Measurements from ENCODE around the gene GLDN.

The GLDN gene

GRCh38 chr15:51363383-51363782 is 21.9 kb downstream of the GLDN start:
- no peak for DNase-seq

GRCh38 chr15:51365417-51365816 is 24.0 kb downstream of the GLDN start:
- no peak for DNase-seq

- no peak for DNase-seq
These were observed 24.6 kb downstream of the GLDN start for GRCh38 chr15:51366071-51366470.

GRCh38 chr15:51366920-51367319 is 25.5 kb downstream of the GLDN start:
- no peak for DNase-seq

GRCh38 chr15:51367322-51367976 is 26.0 kb downstream of the GLDN start:
- no peak for DNase-seq

DNA sequence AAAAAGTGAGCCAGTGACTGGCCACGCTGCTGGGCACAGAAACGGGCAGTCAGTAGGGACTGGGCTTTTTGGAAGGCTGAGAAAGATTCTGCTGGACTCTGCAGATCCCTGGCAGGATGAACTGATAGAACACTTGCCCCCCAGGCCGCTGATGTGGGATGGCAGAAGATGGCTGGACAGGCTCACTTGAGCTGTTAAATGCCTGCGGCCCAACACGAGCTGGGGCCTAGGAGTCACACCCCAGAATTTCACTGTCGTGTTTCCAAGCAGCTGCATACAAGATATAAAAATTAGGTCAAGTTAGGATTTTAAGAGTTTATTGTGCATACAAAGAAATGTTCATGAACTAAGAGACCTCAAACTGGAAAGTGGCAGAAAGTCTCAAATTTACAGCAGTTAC is 26.9 kb downstream of the GLDN start:
- no peak for DNase-seq

DNA sequence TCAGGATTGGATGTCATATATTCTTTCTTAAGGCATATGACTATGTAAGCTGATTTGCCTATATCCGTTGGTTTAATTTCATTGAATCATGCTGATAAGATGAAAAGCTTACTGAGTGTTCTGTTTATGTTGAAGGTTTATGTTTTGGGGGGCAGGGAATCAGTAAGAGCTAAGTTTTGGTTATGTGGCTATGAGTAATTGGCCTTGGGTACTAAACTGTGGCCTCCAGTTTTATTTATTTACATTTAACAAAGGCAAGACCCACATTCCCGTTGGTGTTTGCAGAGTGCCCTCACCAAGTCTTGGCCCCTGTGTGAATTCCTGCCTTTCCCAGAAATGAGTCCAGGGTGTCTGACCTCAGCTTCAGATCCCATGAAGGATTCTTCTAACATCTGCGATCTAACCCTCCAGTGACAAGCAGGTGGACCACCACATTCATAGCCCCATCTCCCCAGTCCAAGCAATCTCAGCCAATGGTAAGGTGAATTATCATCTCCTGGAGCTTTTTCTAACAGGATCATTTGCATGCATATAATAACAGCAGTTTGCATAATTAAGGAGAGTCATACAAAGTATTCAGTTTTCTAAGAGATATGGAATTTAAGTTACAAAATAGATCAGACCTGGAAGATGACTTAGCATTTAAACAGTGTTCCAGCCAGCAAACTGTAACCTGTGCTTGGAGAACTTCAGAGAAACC is 27.4 kb downstream of the GLDN start:
- DNase-seq = no peak

GRCh38 chr15:51369451-51369761 is 28.0 kb downstream of the GLDN start:
- no peak for DNase-seq

DNA sequence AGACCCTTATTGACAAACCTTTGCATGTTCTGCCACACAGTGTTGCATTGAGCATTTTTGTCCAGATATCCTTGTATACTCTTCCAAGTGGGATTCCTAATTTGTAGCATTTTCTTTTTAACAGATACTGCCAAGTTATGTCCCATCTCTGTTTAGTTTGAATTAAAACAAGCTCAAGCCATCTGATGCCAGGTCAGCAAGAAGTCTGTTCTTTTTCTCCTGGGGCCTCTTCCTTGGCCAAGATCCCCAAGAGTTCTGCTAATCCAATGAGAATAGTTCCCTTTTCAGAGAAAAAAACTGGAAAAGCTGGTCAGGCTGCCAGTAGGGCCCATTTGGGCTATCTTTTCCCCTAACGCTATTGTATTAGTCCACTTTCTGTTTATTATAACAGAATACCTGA is 29.8 kb downstream of the GLDN start:
- DNase-seq = no peak

- DNase-seq = no peak
These were observed 32.7 kb downstream of the GLDN start for GRCh38 chr15:51374131-51374530.

GRCh38 chr15:51375966-51376640 is 34.6 kb downstream of the GLDN start:
- no peak for DNase-seq

- DNase-seq = no peak
These were observed 35.8 kb downstream of the GLDN start for GRCh38 chr15:51377038-51377786.

DNA sequence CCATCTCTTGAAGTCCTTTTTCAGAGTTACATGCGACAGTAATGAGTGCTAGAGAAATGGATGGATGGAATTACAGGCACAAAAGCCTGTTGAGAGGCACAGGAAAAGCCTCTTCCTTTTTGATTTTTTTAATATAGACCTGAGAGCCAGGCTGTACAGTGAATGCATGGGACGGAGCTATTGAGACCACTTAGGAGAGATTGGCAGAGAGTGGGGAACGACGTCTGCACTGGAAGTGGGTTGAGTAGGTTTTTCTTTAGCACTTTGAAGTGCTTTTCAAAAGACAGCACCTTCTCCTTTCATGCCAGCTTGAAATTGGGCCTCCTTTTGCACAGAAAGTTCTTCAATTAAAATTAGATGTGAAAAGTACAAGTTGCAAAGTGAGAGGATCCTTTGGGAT is 37.0 kb downstream of the GLDN start:
- no peak for DNase-seq

- DNase-seq = no peak
These were observed 37.9 kb downstream of the GLDN start for GRCh38 chr15:51379390-51379789.

- peak; percentile 46 for DNase-seq
These were observed 39.7 kb downstream of the GLDN start for GRCh38 chr15:51380999-51381806.

- no peak for DNase-seq
These were observed 41.3 kb downstream of the GLDN start for GRCh38 chr15:51382787-51383186.

DNA sequence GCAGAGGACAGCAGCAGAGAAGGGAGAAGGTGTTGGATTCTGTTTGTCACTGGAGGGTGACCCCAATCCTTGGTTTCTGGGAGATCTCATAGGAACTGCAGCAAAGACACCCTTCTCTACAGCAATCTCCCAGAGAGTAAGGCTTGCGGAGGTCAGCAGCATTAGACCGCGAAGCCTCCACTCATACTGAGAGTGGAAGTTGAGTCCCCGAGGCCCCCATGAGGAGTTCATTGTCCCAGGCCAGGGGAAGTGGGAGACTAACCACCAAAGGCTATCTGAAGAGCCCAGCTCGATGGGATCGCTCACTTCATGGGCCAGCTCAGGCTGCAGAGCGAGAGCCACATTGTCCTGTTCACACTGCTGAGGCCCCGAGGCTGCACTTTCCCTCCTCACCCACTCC is 44.6 kb downstream of the GLDN start:
- DNase-seq = no peak

DNA sequence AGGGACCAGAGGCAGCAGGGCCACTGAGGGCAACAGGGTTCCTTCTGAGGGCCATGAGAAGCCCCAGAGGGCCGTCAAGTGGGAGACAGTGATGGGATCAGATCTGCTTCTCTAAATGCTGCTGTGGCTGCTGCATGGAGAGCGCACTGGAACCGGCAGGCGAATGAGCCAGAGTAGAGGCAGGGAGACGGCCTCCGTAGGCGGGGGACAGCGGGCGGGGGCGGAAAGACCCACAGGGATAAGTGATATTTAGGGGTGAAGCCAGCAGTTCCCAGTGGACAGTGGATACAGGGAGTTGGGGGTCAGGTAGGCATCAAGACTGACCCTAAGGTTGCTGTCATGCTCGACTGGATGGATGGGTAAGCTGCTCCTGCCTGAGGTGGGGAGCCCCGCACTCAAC is 45.0 kb downstream of the GLDN start:
- DNase-seq = no peak

GRCh38 chr15:51386960-51387698 is 45.7 kb downstream of the GLDN start:
- DNase-seq = no peak

DNA sequence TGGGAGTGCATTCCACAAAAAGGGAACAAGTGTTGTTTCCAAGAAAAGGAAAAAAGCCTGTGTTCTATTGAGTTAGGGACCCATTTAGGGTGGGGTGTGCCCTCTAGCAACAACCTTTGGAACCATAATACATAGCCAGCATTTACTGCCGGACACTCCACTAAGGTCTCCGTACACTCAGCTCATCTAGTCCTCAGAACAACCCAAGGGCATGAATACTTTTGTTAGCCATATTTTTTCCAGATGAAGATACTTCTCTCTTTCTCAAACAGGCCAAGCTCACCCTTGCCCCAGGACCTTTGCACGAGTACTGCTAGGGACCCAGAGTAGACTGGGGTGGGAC is 46.2 kb downstream of the GLDN start:
- DNase-seq = no peak

DNA sequence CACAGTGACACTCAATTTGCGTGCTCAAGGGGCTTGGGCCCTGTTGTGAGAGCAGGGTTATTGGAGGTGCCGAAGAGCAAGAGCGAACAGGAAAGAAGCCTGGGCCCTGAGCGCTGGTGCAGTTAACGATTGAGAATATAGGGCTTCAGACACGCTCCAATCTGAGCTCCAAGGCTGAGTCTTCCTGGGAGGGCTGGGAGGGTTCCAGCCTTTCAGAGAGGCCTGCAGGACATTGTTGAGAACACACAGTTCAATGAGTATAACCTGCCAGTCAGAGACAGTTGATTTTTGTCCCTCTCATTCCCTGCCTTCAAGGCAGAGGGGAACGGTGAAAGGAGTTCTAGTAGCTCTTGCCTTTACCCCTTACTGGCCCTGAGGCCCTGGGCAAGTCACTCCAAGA is 47.3 kb downstream of the GLDN start:
- DNase-seq = no peak

GRCh38 chr15:51390241-51390965 is 48.9 kb downstream of the GLDN start:
- DNase-seq = no peak

Data from CD4-positive, alpha-beta T cell treated with Interferon gamma for 1 hour (primary cell).